ENCODE results near the gene HCN4.

Gene HCN4

DNA sequence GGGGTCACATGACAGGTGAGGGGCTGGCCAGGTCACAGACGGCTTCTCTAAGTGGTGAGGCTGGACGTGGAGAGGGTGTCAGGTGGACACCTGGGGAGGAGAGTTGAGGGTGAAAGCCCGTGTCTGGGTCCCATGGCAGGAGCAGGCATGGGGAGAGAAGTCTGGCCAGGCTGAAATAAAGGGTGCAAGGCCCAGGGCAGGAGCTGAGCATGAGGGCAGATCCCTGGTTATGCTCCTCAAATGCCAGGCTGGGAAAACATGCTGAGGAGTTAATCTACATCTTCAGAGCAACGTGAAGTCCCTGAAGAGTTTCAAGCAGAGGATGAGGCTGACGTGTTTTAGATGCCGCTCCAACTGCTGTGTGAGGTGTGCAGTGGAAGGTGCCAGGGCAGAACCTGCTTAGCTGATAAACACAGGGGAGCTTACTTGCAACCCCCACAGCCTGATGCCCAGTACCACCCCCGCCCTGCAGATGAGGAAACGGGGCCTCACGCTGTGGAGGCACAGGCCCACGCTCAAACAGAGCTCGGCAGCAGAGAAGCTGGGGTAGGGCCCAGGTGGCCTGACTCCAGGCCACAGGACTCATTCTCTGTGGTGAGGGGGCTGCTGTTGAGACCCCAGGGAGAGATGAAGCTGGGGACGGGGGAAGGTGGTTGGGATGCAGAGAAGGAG, 40.5 kb downstream of the HCN4 start:
- H3K4me3 ChIP-seq (ENCODE audit: low read depth, low read length) = no peak overlapping the region
- TF ChIP-seq, protein P1, sequence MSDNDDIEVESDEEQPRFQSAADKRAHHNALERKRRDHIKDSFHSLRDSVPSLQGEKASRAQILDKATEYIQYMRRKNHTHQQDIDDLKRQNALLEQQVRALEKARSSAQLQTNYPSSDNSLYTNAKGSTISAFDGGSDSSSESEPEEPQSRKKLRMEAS (IDR thresholded peaks at IDR 0.05; ENCODE audit: low read depth, low read length) = no peak
- TF ChIP-seq, protein P2, sequence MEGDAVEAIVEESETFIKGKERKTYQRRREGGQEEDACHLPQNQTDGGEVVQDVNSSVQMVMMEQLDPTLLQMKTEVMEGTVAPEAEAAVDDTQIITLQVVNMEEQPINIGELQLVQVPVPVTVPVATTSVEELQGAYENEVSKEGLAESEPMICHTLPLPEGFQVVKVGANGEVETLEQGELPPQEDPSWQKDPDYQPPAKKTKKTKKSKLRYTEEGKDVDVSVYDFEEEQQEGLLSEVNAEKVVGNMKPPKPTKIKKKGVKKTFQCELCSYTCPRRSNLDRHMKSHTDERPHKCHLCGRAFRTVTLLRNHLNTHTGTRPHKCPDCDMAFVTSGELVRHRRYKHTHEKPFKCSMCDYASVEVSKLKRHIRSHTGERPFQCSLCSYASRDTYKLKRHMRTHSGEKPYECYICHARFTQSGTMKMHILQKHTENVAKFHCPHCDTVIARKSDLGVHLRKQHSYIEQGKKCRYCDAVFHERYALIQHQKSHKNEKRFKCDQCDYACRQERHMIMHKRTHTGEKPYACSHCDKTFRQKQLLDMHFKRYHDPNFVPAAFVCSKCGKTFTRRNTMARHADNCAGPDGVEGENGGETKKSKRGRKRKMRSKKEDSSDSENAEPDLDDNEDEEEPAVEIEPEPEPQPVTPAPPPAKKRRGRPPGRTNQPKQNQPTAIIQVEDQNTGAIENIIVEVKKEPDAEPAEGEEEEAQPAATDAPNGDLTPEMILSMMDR (IDR thresholded peaks at IDR 0.05; ENCODE audit: low read depth, low read length) = no peak
- no peak for TF ChIP-seq MYC (IDR thresholded peaks at IDR 0.05; ENCODE audit: low read depth, low read length)
- TF ChIP-seq POLR2A (IDR thresholded peaks at IDR 0.05; ENCODE audit: extremely low read depth, insufficient read length) = no peak
- DNase-seq (ENCODE audit: low read depth) = no peak

- DNase-seq (ENCODE audit: low read depth) = no peak
Measured at GRCh38 chr15:73326157-73326556, 42.6 kb downstream of the HCN4 start.

GRCh38 chr15:73325191-73325861, 43.4 kb downstream of the HCN4 start:
- H3K4me3 ChIP-seq (ENCODE audit: low read depth, low read length) = no peak overlapping the region
- TF ChIP-seq POLR2A (IDR thresholded peaks at IDR 0.05; ENCODE audit: extremely low read depth, insufficient read length) (no peak), MYC (IDR thresholded peaks at IDR 0.05; ENCODE audit: low read depth, low read length) (no peak)
- TF ChIP-seq, protein P1 (IDR thresholded peaks at IDR 0.05; ENCODE audit: low read depth, low read length) = no peak
- TF ChIP-seq, protein P2 (IDR thresholded peaks at IDR 0.05; ENCODE audit: low read depth, low read length) = peak; percentile 7
- DNase-seq (ENCODE audit: low read depth) = peak; percentile 36

More at GRCh38 chr15:73326157-73326556, 42.6 kb downstream of the HCN4 start:
- TF ChIP-seq MYC (IDR thresholded peaks at IDR 0.05; ENCODE audit: low read depth, low read length) (no peak), POLR2A (IDR thresholded peaks at IDR 0.05; ENCODE audit: extremely low read depth, insufficient read length) (no peak)
- TF ChIP-seq, protein P1 (IDR thresholded peaks at IDR 0.05; ENCODE audit: low read depth, low read length) = no peak
- TF ChIP-seq, protein P2 (IDR thresholded peaks at IDR 0.05; ENCODE audit: low read depth, low read length) = no peak
- no peak overlapping the region for H3K4me3 ChIP-seq (ENCODE audit: low read depth, low read length)

- no peak for DNase-seq (ENCODE audit: low read depth)
- H3K4me3 ChIP-seq (ENCODE audit: low read depth, low read length) = no peak overlapping the region
- TF ChIP-seq, protein P1 (IDR thresholded peaks at IDR 0.05; ENCODE audit: low read depth, low read length) = no peak
- TF ChIP-seq POLR2A (IDR thresholded peaks at IDR 0.05; ENCODE audit: extremely low read depth, insufficient read length) (no peak), MYC (IDR thresholded peaks at IDR 0.05; ENCODE audit: low read depth, low read length) (no peak)
- TF ChIP-seq, protein P2 (IDR thresholded peaks at IDR 0.05; ENCODE audit: low read depth, low read length) = no peak
Measured at GRCh38 chr15:73324496-73325170, 44.1 kb downstream of the HCN4 start.

DNA sequence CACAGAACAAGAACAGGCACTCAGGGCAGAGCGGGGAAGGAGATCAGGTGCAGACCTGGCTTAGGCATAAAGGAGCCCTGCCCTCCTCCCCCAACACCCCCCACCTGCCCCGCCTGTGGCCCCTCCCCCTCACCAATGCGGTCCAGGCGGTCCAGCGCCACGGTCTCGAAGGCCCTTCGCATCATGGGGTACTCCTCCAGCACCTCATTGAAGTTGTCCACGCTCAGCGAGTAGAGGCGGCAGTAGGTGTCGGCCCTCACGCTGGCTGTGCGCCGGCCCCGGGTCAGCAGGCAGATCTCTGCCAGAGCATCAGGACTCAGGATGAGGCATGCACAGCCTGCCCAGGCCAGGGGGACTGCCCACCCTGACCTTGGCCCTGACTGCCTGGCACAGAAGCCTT, 44.8 kb downstream of the HCN4 start:
- no peak overlapping the region for H3K4me3 ChIP-seq (ENCODE audit: low read depth, low read length)
- TF ChIP-seq MYC (IDR thresholded peaks at IDR 0.05; ENCODE audit: low read depth, low read length) (no peak), POLR2A (IDR thresholded peaks at IDR 0.05; ENCODE audit: extremely low read depth, insufficient read length) (no peak)
- TF ChIP-seq, protein P2 (IDR thresholded peaks at IDR 0.05; ENCODE audit: low read depth, low read length) = no peak
- TF ChIP-seq, protein P1 (IDR thresholded peaks at IDR 0.05; ENCODE audit: low read depth, low read length) = no peak
- no peak for DNase-seq (ENCODE audit: low read depth)
